ENCODE data around the gene MEPE. TPM values are rescaled to one million over a fixed set of nuclear protein-coding genes. Genes with fewer than 3 reads are reported as not detected.

Gene MEPE
- total RNA-seq, 1 donor from 2014 or later = not detected

DNA sequence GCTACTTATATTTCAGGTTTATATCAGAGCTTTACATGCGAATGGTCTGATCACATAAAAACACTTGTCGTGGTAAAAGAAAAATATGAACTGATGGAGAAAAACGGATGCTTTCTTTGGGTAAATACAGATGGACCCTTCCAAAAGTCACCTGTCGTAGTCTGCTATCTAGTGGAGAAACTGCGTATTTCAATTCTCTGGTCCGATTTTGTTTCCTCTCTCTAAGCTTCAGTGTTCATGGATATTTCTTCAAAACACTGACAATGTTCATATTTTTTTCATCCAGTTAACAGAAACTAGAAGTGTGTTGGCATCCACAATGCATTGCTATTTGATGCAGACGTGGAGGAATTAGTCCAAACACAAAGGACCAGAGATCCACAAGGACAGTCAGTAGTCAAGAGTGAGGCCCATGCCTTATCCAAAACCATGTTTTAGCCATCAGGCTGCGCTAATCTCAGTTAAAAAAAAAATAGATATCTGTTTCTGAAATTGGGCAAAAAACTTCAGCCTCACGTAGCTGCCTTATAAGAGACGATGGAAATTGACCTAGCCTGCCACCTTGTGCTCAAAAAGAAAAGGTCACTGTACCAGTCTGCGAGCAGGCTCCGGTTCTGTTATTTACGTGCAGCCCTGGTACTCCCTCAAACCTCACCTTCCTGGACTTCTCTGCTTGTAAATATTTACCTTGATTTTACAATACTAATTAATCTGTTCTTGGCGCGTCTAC is 16.0 kb downstream of the MEPE start:
- Mint-ChIP-seq H3K27ac (no peak overlapping the region), H3K27me3 (ENCODE audit: insufficient read depth) (peaks cover 22% of the 10 kb centered on the region), H3K36me3 (ENCODE audit: low read depth) (no peaks in the 10 kb centered on the region), H3K9me3 (no peaks in the 10 kb centered on the region), H3K4me3 (no peak overlapping the region), H3K4me1 (ENCODE audit: low read depth) (peaks cover 13% of the 10 kb centered on the region)
- intact Hi-C loops (cut with micrococcal nuclease) = loop anchor here (1.0 to 10.0 kb wide), 4 partner anchors 169 to 474 kb away; no protein-coding TSS in a partner anchor
- DNase-seq (ENCODE audit: low spot score) = peak; percentile 6

DNA sequence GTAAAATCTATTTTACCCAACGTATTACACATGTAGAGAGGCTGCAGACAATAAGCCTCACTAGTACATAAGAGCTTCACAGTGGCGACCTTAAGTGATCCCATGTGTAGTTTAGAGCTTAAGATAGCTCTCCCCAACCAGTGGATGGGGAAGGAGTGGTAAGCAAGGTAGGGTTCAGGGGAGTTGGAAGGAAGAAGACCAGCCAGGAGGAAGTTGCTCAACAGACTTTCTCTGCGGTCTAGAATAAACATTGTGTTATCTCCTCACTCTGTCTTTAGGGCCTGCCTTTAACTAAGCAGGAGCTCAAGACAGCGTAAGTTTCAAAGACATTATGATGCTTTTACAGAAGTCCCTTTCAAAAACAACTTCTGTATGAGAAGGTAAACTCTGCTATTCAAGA is 16.8 kb downstream of the MEPE start:
- no peaks in the 10 kb centered on the region for H3K36me3 Mint-ChIP-seq (ENCODE audit: low read depth)
- H3K27ac Mint-ChIP-seq = no peak overlapping the region
- H3K27me3 Mint-ChIP-seq (ENCODE audit: insufficient read depth) = peaks cover 15% of the 10 kb centered on the region
- no peaks in the 10 kb centered on the region for H3K9me3 Mint-ChIP-seq
- H3K4me1 Mint-ChIP-seq (ENCODE audit: low read depth) = peaks cover 13% of the 10 kb centered on the region
- no peak for DNase-seq (ENCODE audit: low spot score)
- intact Hi-C loops (cut with micrococcal nuclease) = loop anchor here (1.0 to 10.0 kb wide), 5 partner anchors 170 to 668 kb away; no protein-coding TSS in a partner anchor
- no peak overlapping the region for H3K4me3 Mint-ChIP-seq

DNA sequence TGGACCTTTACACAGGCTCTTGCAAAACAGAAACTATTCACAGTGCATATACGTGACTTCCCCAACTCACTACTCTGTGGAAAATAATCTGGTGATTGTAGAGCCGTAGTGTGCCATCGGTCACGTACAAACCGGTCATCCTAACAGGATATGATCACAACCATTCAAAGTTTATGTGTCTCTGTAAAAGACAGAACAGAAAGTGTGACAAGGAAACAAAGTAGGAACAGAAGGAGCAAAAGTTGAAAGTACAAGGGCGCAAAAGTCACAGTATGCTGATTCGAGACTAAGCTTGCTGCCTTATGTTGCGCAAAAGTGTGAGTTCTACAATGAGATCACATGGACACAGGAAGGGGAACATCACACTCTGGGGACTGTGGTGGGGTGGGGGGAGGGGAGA is 18.6 kb downstream of the MEPE start:
- Mint-ChIP-seq H3K4me1 (ENCODE audit: low read depth) (peaks cover 13% of the 10 kb centered on the region), H3K27ac (no peak overlapping the region), H3K36me3 (ENCODE audit: low read depth) (no peaks in the 10 kb centered on the region), H3K4me3 (no peak overlapping the region), H3K27me3 (ENCODE audit: insufficient read depth) (peaks cover 14% of the 10 kb centered on the region), H3K9me3 (no peaks in the 10 kb centered on the region)
- DNase-seq (ENCODE audit: low spot score) = no peak
- intact Hi-C loops (cut with micrococcal nuclease) = loop anchor here (5.0 kb wide), 1 partner anchor 666 kb away; no protein-coding TSS in a partner anchor

DNA sequence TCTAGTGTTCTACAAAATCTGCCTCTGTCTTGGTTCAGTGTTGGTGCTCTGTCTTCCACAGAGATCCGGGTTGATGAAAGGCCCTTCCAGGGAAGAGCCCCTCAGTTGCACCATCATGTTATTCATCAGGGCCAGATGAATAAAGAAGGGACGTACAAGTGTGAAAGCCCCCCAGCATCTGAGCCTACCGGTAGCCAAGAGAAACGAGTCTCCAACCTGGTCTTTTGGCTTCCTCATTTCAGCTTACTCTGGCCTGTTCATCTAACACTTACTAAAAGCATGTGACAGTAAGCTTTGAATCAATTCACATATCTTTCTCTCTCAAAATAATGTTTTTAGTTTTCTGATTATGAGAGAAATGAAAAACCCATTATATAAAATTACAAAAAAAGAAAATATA is 19.2 kb downstream of the MEPE start:
- Mint-ChIP-seq H3K27ac (no peak overlapping the region), H3K4me1 (ENCODE audit: low read depth) (peaks cover 13% of the 10 kb centered on the region), H3K4me3 (no peak overlapping the region), H3K9me3 (no peaks in the 10 kb centered on the region), H3K27me3 (ENCODE audit: insufficient read depth) (peaks cover 14% of the 10 kb centered on the region), H3K36me3 (ENCODE audit: low read depth) (no peaks in the 10 kb centered on the region)
- intact Hi-C loops (cut with micrococcal nuclease) = loop anchor here (2.0 to 5.0 kb wide), 2 partner anchors 181 to 665 kb away; no protein-coding TSS in a partner anchor
- DNase-seq (ENCODE audit: low spot score) = no peak

DNA sequence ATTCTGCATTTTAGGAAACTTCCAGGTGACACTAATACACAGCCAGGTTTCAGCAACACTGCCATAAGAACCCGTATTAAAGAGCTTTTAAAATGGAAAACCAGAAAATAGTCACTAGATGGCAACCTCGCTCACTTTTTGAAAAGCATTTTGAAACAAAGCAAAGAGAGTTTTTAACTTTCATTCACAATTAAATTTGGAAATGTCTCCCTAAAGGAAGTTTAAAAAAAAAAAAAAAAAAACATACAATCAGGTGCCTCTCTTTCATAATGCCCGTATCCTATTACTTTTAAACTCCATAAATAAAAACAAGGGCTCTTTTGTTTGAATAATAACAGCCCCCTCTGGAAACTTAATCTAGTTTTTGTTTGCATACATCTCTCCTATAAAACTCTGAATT is 20.3 kb downstream of the MEPE start:
- no peak overlapping the region for H3K4me3 Mint-ChIP-seq
- intact Hi-C loops (cut with micrococcal nuclease) = loop anchor here (1.0 to 5.0 kb wide), 5 partner anchors 120 to 664 kb away; no protein-coding TSS in a partner anchor
- H3K27ac Mint-ChIP-seq = no peak overlapping the region
- peaks cover 9% of the 10 kb centered on the region for H3K27me3 Mint-ChIP-seq (ENCODE audit: insufficient read depth)
- no peaks in the 10 kb centered on the region for H3K36me3 Mint-ChIP-seq (ENCODE audit: low read depth)
- no peak for DNase-seq (ENCODE audit: low spot score)
- H3K4me1 Mint-ChIP-seq (ENCODE audit: low read depth) = peaks cover 13% of the 10 kb centered on the region
- H3K9me3 Mint-ChIP-seq = no peaks in the 10 kb centered on the region

DNA sequence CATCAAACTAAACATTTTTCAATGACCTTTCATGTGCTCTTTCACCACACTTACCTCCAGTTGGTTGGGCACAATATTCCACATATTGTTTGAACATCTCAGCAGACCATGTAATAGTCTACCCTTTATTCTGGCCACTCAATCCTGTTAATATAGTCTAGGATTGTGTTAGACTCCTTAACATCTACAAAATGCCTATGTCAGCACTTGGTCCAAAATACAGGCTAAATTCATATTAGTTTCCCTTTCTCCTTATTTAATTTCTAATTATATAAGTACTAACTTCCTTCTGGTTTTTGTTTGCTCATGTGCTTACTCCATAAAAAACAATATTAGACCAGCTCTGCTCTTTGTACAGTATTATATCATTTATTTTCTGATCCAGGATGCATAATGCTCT is 21.1 kb downstream of the MEPE start:
- no peaks in the 10 kb centered on the region for H3K9me3 Mint-ChIP-seq
- H3K4me3 Mint-ChIP-seq = no peak overlapping the region
- DNase-seq (ENCODE audit: low spot score) = no peak
- H3K36me3 Mint-ChIP-seq (ENCODE audit: low read depth) = no peaks in the 10 kb centered on the region
- no peak overlapping the region for H3K27ac Mint-ChIP-seq
- H3K4me1 Mint-ChIP-seq (ENCODE audit: low read depth) = peaks cover 10% of the 10 kb centered on the region
- H3K27me3 Mint-ChIP-seq (ENCODE audit: insufficient read depth) = peaks cover 10% of the 10 kb centered on the region
- intact Hi-C loops (cut with micrococcal nuclease) = loop anchor here (1.0 to 5.0 kb wide), 5 partner anchors 119 to 663 kb away; no protein-coding TSS in a partner anchor

DNA sequence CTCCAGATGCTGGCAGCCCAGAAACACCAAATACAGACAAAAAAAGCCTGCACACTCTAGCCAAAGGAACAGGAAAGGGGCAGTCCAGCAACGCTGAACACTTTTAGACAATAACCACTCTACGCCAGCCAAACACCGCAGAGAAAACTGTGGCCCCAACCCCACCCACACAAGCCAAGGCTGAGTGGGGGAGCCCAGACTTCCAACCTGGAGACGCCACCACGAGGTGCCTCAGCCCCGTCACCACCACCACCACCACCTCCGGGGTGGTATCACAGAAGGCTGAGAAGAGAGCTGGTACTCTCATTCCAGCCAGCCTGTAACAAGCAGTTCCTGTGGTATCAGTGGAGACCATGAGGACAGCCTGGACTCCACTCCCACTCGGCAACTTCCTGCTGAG is 22.8 kb downstream of the MEPE start:
- Mint-ChIP-seq H3K4me1 (ENCODE audit: low read depth) (no peaks in the 10 kb centered on the region), H3K4me3 (no peak overlapping the region), H3K9me3 (no peaks in the 10 kb centered on the region), H3K27ac (no peak overlapping the region), H3K36me3 (ENCODE audit: low read depth) (no peaks in the 10 kb centered on the region), H3K27me3 (ENCODE audit: insufficient read depth) (peaks cover 10% of the 10 kb centered on the region)
- intact Hi-C loops (cut with micrococcal nuclease) = no loop called here
- no peak for DNase-seq (ENCODE audit: low spot score)

DNA sequence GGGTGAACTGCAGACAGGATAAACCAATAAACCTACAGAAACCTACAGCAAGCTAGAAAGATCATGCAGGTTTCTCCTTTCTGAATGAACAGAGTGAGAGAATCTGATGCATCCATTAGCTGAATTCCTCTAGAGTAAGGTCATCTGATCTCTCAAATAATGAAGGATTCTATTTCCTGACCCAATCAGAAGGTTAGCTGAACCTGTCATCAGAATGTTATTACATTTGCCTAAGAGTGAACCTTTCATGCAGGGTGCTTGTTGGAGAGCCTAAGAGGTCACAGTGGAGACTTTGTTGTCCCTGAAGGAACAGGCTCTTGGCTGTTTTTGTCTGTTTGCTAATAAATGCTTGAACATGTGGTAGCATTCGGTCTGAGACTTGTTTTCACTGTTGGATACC is 24.0 kb downstream of the MEPE start:
- H3K27ac Mint-ChIP-seq = no peak overlapping the region
- H3K4me3 Mint-ChIP-seq = no peak overlapping the region
- H3K4me1 Mint-ChIP-seq (ENCODE audit: low read depth) = no peaks in the 10 kb centered on the region
- H3K9me3 Mint-ChIP-seq = no peaks in the 10 kb centered on the region
- DNase-seq (ENCODE audit: low spot score) = no peak
- no peaks in the 10 kb centered on the region for H3K36me3 Mint-ChIP-seq (ENCODE audit: low read depth)
- intact Hi-C loops (cut with micrococcal nuclease) = no loop called here
- peaks cover 10% of the 10 kb centered on the region for H3K27me3 Mint-ChIP-seq (ENCODE audit: insufficient read depth)

DNA sequence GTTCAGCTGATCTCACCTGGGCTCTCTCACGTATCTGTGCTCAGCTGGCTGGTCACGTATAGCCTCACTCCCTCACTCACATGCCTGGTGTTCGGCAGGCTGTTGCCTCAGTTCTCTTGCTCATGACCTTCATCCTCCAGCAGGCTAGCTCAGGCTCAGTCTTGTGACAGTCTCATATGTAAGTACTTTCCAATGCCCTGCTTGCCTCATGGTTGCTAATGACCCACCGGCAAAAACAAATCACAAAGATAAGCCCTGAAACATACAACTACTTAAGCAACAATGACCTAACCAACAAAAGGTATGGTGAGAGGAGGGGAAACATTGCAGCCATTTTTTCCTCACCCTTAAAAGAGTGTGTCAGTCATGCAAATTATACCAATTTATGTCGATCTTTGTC is 25.0 kb downstream of the MEPE start:
- H3K4me3 Mint-ChIP-seq = no peak overlapping the region
- no peaks in the 10 kb centered on the region for H3K36me3 Mint-ChIP-seq (ENCODE audit: low read depth)
- H3K4me1 Mint-ChIP-seq (ENCODE audit: low read depth) = no peaks in the 10 kb centered on the region
- DNase-seq (ENCODE audit: low spot score) = no peak
- H3K9me3 Mint-ChIP-seq = no peaks in the 10 kb centered on the region
- no peak overlapping the region for H3K27ac Mint-ChIP-seq
- intact Hi-C loops (cut with micrococcal nuclease) = no loop called here
- H3K27me3 Mint-ChIP-seq (ENCODE audit: insufficient read depth) = peaks cover 10% of the 10 kb centered on the region

DNA sequence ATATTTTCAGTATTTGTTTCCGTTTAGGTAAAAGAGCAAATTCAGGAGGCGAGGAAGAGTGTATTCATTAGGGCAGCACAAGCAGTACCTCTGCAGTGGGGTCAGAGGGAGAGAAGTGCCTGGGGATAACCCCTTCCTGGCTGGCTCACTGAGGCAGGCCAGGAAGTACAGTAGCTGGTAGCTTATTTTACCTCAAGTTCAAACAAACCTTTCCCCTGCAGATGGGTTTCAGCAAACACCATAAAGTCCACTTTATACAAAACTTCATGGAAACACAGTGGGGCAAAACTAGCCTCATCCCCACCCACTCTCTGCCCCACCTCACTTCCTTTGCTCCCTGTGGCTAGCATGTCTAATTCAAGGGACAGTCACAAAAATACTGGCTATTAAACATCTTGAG is 29.5 kb downstream of the MEPE start:
- intact Hi-C loops (cut with micrococcal nuclease) = no loop called here
- Mint-ChIP-seq H3K9me3 (no peaks in the 10 kb centered on the region), H3K4me1 (ENCODE audit: low read depth) (no peaks in the 10 kb centered on the region), H3K36me3 (ENCODE audit: low read depth) (no peaks in the 10 kb centered on the region), H3K27me3 (ENCODE audit: insufficient read depth) (peaks cover 6% of the 10 kb centered on the region), H3K27ac (no peak overlapping the region), H3K4me3 (no peak overlapping the region)
- no peak for DNase-seq (ENCODE audit: low spot score)

DNA sequence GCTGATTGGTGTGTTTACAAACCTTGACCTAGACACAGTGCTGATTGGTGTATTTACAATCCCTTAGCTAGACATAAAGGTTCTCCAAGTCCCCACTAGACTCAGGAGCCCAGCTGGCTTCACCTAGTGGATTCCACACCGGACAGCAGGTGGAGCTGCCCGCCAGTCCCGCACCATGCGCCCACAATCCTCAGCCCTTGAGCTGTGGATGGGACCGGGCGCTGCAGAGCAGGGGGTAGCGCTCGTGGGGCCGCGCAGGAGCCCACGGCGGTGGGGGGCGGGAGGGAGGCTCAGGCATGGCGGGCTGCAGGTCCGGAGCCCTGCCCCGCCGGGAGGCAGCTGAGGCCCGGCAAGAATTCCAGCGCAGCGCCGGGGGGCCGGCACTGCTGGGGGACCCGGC is 30.7 kb downstream of the MEPE start:
- Mint-ChIP-seq H3K4me3 (no peak overlapping the region), H3K36me3 (ENCODE audit: low read depth) (no peaks in the 10 kb centered on the region), H3K27me3 (ENCODE audit: insufficient read depth) (peaks cover 11% of the 10 kb centered on the region), H3K4me1 (ENCODE audit: low read depth) (no peaks in the 10 kb centered on the region), H3K27ac (no peak overlapping the region), H3K9me3 (no peaks in the 10 kb centered on the region)
- DNase-seq (ENCODE audit: low spot score) = no peak
- intact Hi-C loops (cut with micrococcal nuclease) = no loop called here

DNA sequence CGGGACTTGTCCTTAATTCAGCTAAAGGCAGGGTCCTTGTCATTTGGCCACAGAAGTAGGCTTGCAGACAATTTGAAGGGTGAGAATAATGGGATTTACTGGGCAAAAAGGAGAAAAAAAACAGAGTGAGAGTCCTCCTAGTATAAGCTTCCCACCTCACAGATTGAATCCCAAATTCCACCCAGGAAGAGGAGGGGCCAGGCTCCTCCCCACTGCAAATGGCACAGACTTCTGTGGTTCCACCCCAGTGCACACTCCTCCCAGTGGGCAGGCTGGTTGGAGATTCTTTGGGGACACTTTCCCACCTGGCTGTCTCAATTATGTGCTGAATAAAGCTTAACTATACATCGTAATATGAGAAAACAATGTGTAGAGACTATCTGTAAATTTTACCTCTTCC is 31.6 kb downstream of the MEPE start:
- H3K36me3 Mint-ChIP-seq (ENCODE audit: low read depth) = no peaks in the 10 kb centered on the region
- peaks cover 10% of the 10 kb centered on the region for H3K27me3 Mint-ChIP-seq (ENCODE audit: insufficient read depth)
- no peak for DNase-seq (ENCODE audit: low spot score)
- H3K27ac Mint-ChIP-seq = no peak overlapping the region
- H3K4me3 Mint-ChIP-seq = no peak overlapping the region
- no peaks in the 10 kb centered on the region for H3K4me1 Mint-ChIP-seq (ENCODE audit: low read depth)
- intact Hi-C loops (cut with micrococcal nuclease) = no loop called here
- H3K9me3 Mint-ChIP-seq = no peaks in the 10 kb centered on the region

DNA sequence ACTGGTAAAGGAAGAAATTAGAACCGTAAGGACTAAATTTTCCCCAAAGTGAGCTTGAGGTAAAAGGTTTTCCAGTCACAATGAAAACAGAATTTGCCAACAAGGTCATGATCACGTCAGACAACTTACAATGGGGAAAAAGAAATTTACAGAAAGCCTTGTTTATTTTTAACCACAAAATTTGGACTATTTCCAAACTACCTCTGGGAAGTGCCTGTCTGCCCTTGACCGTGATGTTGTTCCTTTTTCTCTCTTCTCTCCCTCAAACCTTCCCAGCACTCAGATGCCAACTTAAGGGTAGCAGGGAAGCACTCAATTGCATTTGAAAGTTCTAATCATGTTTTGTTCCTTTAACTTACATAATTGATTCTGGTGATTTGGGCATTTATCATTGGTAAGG is 32.5 kb downstream of the MEPE start:
- Mint-ChIP-seq H3K4me3 (no peak overlapping the region), H3K27ac (no peak overlapping the region), H3K4me1 (ENCODE audit: low read depth) (no peaks in the 10 kb centered on the region), H3K36me3 (ENCODE audit: low read depth) (no peaks in the 10 kb centered on the region), H3K27me3 (ENCODE audit: insufficient read depth) (peaks cover 15% of the 10 kb centered on the region), H3K9me3 (no peaks in the 10 kb centered on the region)
- DNase-seq (ENCODE audit: low spot score) = no peak
- intact Hi-C loops (cut with micrococcal nuclease) = no loop called here
